GM23248 (cell line): ENCODE measurements around the gene APOC3.

Source experiments
- EZH2 ChIP-seq: fragments of 200-600 bp; sonication (generic); IDR thresholded peaks from 2 replicates; pipeline ENCODE4 v1.6.1; 2018; ENCODE audit warnings: antibody characterized with exemption, mild to moderate bottlenecking; ENCODE audit not compliant: insufficient read depth, poor library complexity, severe bottlenecking
- EZH2phosphoT487 ChIP-seq: fragments of 200-600 bp; sonication (generic); IDR thresholded peaks from 2 replicates; pipeline ENCODE4 v1.6.1; 2018; ENCODE audit warnings: antibody characterized with exemption, moderate library complexity, mild to moderate bottlenecking, low read depth; ENCODE audit not compliant: insufficient read depth

DNA sequence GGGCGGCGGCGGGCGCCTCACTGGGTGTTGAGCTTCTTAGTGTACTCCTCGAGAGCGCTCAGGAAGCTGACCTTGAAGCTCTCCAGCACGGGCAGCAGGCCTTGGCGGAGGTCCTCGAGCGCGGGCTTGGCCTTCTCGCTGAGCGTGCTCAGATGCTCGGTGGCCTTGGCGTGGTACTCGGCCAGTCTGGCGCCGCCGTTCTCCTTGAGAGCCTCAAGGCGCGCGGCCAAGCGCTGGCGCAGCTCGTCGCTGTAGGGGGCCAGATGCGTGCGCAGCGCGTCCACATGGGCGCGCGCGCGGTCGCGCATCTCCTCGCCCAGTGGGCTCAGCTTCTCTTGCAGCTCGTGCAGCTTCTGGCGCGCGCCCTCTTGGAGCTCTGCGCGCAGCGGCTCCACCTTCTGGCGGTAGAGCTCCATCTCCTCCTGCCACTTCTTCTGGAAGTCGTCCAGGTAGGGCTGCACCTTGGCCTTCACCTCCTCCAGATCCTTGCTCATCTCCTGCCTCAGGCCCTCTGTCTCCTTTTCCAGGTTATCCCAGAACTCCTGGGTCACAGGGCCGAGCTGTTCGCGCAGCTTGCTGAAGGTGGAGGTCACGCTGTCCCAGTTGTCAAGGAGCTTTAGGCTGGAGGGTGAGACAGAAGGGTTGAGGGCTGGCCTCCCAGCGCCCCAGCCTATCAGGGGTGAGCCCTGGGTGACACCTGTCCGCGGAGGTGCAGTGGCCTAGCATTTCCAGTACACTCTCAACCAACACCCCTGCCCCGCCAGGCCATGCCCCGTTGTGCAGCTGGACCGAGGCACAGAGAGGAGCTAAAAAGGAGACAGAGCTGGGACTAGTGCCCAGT lies 6.3 kb downstream of the APOC3 start:
- TF ChIP-seq EZH2 (no peak), EZH2phosphoT487 (no peak)
